Activated T-cell treated with anti-CD3 and anti-CD28 coated beads for 24 hours (primary cell): ENCODE data around the gene TADA1.
"Not testable (repeated sequence)": the region's sequence is repeated elsewhere in the genome, so short reads cannot be mapped to it uniquely, and the experiment has no call there.

Experiments used
- DNase-seq: peaks from one replicate; pipeline ENCODE4 v3.0.0-alpha.2; 2020; ENCODE audit warnings: low read depth

The TADA1 gene

DNA sequence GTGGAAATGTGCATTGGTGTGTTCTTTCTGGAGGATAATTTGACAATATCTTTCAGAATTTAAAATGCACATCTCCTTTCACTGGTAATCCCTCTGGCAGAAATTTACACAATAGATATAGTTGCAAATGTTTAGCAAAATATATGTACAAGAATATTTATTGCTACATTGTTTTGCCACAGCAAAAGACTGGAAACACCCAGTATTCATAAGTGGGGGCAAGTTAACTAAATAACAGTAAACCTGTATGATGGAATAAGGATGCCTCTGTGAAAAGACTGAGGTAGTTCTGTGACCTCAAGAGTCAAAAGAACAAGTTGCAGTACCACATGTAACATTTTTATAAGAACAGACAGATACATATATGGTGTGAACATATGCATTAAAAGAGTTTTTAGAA lies 13.7 kb upstream of the TADA1 start:
- no peak for DNase-seq

DNA sequence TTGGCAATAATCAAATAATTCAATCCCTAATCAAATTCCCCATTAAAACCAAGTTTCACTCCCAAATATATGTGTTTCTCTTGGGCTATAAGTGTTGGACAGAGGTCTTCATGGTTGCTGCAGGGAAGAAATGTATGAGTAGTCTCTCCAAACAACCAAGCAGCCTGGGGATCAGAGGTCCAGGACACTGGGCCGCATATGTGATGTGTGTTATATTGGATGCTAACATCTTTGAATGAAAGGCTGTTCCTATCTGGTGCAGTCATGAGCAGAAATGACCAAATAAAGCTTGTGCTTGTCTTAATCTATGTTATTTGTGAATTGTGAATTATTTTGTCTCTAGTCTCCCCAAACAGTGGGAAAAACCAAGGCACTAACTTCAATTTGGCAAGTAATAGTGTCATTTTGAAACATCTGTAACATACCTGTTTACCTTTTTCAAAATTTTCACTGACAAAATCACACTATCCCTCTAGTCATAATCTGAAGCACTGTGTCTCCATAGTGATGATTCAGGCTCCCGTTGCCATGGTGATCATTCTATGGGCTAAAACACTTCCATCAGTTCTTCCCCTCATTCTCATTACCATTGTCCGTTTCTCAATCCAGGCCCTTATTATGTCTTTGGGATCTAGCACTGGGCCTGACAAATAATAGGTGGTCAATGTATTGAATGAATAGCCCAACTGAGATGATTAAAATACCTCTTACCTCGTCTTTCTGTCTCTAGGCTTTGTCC lies 12.5 kb upstream of the TADA1 start:
- DNase-seq = no peak

DNA sequence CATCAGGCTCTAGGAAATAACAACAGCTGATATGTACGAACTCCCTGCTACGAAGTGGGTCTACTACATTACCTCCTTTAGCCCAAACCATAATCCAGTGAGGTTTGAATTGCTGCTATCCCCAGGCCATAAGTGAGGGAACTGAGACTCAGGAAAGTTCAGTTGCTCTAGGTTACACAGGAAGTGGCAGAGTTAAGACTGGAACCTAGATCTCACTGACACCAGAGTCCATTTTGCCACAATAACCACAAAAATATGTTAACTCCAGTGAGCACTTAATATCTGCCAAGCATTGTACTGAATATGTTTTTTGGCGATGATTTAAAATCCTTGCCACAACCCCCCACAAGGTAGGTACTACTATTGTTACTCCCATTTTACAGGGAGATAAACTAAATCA lies 8.9 kb upstream of the TADA1 start:
- DNase-seq = no peak

DNA sequence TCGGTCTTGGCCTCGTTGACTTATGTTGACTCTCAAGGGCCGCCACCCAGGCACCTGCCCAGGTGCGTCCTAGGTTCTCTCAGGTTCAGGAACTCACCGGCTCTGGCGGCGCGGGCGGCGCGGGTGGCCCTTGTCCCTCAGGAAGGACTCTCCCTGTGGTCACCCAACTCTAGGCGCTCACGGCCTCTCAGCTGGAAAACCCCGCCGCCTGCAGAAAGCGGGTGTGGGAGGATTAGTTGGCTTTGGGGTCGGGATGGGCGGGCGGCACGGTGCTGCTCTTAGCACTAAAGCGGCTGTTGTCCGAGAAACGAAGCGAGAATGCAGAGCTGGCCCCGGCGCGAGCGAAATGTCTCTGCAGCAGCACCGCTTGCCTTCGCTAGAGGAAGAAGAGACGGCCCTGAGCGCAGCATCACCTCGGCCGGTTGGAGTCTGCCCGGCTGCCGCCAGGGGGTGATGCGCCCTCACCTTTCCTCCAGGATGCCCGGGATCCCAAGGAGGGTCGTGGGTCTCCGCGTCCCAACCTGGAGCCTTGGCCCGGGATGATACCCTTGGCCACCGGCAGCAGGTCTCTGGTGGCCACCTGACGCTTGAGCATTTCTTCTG lies 8.1 kb upstream of the TADA1 start:
- peak; percentile 11 for DNase-seq

DNA sequence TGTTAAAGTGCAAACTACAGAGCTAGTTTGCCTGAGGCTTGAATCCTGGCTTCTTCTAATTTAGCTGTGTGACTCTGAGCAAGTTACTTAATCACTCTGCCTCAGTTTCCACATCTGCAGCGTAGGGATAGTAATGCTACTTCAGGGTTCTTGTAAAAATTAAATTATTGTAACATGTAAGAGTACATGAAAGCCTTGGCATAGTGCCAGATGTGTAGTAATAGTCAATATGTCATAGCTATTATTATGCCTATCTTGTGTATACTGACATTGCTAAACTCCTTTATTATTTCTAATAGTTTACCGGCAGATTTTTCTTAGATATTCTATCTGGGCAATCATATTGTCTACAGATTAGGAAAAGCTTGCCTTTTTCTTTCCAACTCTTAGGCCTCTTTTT lies 6.8 kb upstream of the TADA1 start:
- no peak for DNase-seq

DNA sequence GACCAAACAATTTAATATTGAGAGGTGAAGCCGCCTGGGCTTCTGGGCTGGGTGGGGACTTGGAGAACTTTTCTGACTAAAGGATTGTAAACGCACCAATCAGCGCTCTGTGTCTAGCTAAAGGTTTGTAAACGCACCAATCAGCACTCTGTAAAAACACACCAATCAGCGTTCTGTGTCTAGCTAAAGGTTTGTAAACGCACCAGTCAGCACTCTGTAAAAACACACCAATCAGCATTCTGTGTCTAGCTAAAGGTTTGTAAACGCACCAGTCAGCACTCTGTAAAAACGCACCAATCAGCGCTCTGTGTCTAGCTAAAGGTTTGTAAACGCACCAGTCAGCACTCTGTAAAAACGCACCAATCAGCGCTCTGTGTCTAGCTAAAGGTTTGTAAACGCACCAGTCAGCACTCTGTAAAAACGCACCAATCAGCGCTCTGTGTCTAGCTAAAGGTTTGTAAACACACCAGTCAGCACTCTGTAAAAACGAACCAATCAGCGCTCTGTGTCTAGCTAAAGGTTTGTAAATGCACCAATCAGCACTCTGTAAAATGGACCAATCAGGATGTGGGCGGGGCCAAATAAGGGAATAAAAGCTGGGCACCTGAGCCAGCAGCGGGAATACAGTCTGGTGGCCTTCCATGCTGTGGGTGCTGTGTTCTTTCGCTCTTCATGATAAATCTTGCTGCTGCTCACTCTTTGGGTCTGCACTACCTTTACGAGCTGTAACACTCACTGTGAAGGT lies 2.3 kb upstream of the TADA1 start:
- DNase-seq = not testable (repeated sequence)

DNA sequence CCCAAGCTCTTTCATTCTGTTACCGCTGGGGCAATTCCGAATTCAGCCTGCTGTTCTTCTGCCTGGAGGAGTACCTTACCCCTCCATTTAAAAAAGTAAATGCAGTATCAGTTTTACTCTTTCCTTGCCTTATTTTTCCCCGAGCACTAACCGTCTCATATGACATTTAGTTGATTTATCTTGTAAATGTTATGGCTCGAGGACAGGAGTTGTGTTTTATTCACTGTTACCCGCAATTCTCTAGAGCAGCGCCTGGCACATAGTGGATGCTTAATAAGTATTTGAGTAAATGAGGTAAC lies 425 bp upstream of the TADA1 start:
- DNase-seq = no peak

DNA sequence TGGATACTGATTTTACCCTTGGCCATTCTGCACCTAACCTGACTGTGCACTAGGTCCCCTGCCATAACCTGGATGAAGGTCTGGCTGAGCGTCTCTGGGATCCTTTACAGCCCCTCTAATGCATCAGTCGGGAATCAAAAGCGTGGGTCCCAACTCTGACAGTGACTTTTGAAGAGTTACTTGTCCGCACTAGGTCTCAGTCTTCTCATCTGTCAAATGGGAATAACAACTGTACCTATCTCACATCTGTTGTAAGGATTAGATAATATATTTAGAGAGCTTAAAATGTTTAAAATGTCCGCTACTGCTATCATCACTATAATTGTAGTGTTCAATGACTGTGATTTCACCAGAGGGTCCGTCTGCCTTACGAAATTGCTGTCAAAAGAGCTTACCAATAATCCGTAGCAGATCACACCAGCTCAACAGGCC lies 746 bp downstream of the TADA1 start:
- no peak for DNase-seq

DNA sequence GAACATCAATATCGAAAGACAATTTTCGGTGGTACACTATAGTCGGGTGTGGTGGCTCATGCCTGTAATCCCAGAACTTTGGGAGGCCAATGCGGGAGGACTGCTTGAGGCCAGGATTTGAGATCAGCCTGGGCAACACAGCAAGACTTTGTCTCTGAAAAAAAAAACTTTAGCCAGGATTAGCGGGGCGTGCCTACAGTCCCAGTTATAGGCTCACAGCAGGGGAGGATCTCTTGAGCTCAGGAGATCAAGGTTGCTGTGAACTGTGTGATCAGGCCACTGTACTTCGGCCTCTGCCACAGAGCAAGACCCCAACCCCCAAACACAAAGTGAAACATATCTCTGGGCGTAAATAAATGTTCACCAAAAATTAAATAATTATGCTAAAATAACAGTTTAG lies 1.6 kb downstream of the TADA1 start:
- no peak for DNase-seq

DNA sequence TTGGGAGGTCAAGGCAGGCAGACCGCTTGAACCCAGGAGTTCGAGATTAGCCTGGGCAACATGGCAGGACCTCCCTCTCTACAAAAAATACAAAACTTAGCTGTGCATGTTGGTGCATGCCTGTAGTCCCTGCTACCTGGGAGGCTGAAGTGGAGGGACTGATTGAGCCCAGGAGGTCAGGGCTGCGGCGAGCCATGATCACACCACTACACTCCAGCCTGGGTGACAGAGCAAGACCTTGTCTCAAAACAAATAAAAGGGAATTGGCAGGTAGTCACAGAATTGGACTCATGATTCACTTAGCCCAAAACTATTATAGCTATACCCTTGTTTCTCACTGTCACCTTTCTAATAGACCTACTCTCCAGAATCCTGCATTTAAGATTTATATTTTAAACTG lies 5.5 kb downstream of the TADA1 start:
- DNase-seq = no peak

DNA sequence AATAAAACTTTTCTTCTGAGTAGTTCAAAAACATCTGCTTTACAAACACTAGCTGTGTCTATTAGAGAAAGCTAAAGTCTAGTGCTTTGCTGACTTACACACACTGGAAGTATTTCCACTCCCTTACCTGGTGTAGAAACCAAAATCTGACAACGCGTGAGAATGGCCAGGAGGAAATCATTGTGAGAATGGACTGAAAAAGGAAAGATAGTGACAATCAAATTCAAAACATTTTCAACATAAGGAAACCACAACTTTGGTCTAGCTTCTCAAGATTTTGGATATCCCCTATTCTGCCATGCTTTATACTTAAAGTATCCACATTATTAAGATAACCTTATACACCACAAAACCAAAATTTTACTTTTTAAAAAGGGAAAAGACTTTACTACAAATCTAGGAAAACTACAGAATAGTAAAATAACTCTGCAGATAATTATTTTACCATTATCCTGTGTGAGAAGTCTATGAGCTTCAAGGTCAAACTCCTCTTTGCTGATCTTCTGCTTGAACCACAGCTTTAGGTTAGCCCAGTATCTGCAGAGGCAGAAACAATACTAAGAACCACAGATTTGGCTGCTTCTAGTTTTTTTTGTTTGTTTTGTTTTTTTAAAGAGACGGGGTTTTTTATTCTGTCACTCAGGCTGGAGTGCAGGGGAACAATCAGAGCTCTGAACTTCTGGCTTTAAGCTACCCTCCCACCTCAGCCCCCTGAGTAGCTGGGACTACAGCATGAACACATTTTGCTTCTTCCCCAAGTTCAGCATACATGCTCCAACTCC lies 6.6 kb downstream of the TADA1 start:
- DNase-seq = no peak

DNA sequence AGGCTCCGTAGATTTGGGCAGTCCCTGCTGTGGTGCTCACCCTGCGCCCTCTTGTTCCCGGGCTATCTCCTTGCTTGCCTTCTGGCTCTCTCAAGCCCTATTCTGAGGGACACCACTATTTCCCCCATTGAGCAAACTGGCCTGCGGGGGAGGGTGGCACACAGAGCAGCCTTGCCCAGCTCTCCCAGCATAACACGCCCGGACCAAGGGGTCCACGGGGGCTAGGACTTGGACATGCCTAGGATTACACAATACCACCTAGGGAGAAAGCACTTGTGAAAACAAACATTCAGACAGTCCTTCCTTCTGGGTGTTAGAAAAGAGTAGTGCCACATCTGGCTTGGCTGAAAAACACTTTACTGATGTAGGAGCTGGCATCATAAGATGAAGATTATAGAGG lies 7.4 kb downstream of the TADA1 start:
- no peak for DNase-seq

DNA sequence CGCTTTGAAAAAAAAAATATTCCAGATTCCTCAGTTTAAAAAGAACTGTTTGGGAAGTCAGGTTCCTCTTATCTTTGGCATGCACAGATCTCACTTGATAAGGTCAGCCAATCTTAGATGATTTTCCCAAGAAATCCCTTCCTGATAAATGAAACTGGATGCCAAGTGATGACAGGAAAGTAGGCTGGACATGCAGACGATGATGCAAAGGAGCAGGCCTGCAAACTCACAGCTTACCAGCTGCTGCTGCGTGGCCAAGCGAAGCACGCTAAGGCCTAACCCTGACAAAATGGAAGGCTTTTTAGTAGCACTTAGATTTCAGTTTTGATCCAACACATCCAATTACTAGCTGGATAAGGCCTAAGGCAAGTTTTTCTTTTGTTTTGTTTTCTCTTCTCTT lies 10.1 kb downstream of the TADA1 start:
- DNase-seq = no peak

DNA sequence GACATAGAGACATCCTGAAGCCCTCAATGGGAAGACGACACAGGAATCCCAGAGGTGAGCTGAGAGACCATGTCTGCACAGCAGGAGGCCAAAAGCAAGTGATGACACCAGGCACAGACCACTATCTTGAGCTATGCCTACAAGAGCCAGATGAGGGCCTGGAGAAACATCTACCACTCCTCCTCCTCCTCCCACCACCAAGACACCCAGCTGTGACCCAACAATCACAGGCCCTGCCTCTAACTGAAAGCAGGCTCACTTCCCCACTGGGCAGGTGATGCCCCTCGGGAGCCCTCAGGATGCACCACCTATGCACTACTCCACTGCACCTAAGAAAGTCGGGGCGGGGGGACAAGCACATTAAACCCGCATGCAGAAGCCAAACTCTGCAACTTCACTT lies 16.5 kb downstream of the TADA1 start:
- DNase-seq = no peak

DNA sequence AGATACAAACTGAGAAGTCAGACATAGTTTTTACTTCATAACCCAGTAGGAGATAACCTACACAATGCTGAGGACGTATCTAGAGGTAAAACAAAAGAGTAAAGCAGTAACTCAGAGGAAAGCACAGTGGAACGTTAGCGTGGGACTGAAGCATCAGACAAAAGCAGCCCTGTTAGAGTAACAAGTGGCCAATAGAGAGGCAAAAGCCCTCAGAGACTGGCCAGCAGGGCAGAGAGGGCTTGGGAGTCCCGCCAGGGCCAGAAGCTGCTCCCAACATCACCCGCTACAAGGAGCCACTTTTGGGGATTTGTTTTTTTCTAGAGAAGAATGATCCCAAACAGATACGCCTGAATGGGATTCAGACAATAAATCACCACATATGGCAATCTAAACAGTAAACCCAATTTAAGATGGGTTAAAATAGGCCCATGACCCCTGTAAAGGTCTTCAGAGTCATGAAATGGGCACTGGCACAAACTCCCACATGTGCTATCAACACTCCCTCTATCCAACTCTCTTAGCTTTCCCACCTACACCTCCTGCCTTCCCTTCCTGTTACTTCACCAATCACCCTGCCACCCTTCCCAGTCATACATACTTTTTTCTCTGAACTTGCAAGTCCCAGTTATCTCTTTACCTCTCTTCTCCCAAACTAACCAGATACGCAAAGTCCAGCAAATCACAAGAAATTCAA lies 17.2 kb downstream of the TADA1 start:
- no peak for DNase-seq

DNA sequence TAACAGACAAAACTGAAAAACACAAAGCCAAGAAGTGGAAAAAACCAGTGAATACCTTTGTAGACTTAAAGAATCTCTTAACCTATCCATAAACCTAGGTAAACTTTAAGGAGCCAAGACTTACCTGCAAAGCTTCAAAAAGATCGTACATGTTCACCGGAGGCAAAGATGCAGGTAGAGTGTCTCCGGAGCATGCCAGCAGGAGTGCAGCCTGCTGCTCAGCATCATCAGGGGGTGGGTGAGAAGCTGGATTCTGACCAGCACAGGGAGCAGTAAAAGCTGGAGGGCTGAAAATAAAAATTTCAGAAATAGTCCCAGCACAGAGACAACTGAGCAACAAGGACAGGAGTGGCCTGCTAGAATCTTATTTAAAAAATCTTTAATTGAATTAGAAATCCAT lies 18.1 kb downstream of the TADA1 start:
- DNase-seq = no peak

DNA sequence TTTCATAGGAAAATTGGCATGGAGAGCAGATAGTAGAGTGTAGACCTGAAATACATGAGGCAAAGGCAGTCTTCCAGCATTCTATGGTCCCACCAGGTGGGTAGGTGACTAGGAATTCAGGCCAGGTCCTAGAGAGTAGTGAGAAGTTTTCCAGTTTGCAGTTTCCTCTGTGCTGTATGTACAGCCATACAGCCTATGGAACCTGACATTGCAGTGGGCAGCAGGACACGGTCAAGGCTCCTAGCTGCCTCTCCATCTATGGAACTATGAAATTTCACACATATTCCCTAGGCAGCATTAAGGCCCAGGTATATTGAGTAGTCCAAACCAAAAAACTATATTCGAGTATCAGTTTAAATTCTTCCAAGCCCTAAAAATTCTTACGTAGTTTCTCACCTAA lies 20.5 kb downstream of the TADA1 start:
- DNase-seq = no peak

DNA sequence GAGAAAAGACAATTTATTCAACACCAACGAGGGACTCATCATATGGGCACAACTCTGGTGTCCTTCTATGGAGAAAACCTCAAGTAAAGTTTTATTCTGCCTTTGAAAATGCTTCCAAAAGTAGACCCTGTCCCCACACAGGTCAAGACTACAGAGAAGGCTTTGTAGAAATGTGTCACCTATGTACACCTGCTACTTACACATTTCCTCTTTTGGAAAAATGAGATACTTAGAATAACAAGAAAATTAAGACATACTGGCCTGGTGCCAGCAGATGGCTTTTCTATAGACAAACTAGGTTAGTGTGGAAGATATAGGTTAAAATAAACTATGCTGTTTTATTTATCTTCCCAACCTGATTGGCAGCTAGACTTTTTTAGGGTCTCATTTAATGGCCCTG lies 23.1 kb downstream of the TADA1 start:
- DNase-seq = no peak

DNA sequence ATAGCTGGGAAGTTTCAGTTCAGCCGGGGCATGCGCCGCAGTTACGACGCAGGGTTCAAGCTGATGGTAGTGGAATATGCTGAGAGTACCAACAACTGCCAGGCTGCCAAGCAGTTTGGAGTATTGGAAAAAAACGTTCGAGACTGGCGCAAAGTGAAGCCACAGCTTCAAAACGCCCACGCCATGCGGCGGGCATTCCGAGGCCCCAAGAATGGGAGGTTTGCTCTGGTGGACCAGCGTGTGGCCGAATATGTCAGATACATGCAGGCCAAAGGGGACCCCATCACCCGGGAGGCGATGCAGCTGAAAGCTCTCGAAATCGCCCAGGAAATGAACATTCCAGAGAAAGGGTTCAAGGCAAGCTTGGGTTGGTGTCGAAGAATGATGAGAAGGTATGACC lies 26.9 kb downstream of the TADA1 start:
- no peak for DNase-seq

DNA sequence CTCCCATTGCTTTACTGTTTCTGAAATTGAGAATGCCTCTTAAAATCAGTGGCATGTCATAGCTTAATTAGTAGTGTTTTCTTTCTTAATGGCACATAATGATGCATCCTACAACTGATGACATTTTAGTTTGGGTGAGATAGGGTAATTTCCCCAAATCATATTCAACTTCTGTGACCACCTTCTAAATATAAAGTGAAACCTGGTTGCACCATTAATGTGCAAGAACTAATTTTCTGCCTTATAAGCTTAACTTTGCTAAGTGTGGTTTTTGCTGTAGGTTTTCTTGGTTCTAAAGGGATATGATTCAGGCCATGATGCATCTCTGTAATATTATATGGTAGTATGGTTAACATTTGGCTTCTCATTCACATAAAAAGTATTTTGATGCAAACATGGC lies 27.9 kb downstream of the TADA1 start:
- no peak for DNase-seq

DNA sequence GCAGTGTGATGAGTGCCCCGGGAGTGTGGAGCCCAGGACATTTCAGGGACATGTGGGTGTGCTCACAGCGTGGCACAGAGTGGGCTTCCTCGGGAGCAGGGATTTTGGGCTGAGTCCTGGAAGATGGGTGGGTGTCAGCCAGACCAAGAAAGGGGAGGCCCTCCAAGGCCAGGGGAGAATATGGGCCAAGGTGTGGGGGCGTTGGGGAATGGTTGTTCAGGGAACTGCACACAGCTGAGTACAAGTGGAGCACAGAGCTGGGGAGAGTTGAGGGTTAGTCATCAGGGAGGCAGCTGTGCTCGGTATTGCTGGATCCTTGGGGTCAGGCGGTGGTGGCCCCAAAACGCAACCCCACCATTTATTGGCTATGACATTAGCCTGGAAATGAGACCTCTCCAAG lies 31.3 kb downstream of the TADA1 start:
- DNase-seq = no peak
